Esophagus squamous epithelium (tissue), 5 donors: ENCODE measurements around the gene DUSP8. TPM values are rescaled to one million over a fixed set of nuclear protein-coding genes. Genes with fewer than 3 reads are reported as not detected.
"Not testable (repeated sequence)": the region's sequence is repeated elsewhere in the genome, so short reads cannot be mapped to it uniquely, and the experiment has no call there.

ENCODE experiments used
- DNase-seq: peaks from one replicate; lab custom pipeline; 2025; lab: John Stamatoyannopoulos, UW
- H3K27ac ChIP-seq, 4 donors: fragments of 200-600 bp; sonication (generic); one replicate each; pipeline ENCODE4 v1.5.1; 2016 to 2019; ENCODE audit warnings: mild to moderate bottlenecking in 1 of 4
- H3K27me3 ChIP-seq, 4 donors: fragments of 200-600 bp; sonication (generic); 1 replicate in 3 of 4; 2 replicates in 1 of 4; pipeline versions ENCODE4 v1.5.1 to v1.6.0; 2017 to 2021; ENCODE audit warnings: antibody characterized with exemption in 1 of 4
- H3K36me3 ChIP-seq, 3 donors: fragments of 200-600 bp; sonication (generic); one replicate each; pipeline ENCODE4 v1.5.1; 2016 to 2019
- H3K4me1 ChIP-seq, 3 donors: fragments of 200-600 bp; sonication (generic); one replicate each; pipeline ENCODE4 v1.5.1; 2017 to 2019
- H3K4me3 ChIP-seq, 4 donors: fragments of 200-600 bp; sonication (generic); 1 replicate in 3 of 4; 2 replicates in 1 of 4; pipeline ENCODE4 v1.5.1; 2016 to 2019; ENCODE audit warnings: mild to moderate bottlenecking in 2 of 4, moderate library complexity in 1 of 4
- H3K9me3 ChIP-seq, 3 donors: fragments of 200-600 bp; sonication (generic); one replicate each; pipeline ENCODE4 v1.5.1; 2016 to 2019
- POLR2A ChIP-seq, 4 donors: fragments of 450-650 bp; IDR thresholded peaks; one replicate each; pipeline ENCODE4 v1.6.1; 2017; ENCODE audit warnings: antibody characterized with exemption in 4 of 4, mild to moderate bottlenecking in 4 of 4, moderate library complexity in 3 of 4
- WGBS, 2 donors: methylation state at CpG; one replicate each; pipeline ENCODE4 v1.1.5; 2018; 5-methylcytosine and 5-hydroxymethylcytosine counted together
- intact Hi-C: fragments of 100-400 bp; cut with DNase I; formaldehyde crosslinking; loops from one replicate; pipeline ENCODE4 v1.15.0; 2022
- total RNA-seq, 4 donors: library from RNA; depleted of rRNA; stranded (reverse); fragments of >200 nt; gene quantifications; one replicate each; pipeline ENCODE4 v1.1.0, GENCODE V29; 2016
- TF ChIP-seq, protein P1 (sequence below), 6 experiments: fragments of 450-650 bp in 4 of 6; fragments of 200-600 bp in 2 of 6; sonication (generic) in 2 of 6; IDR thresholded peaks; one replicate each; pipeline ENCODE4 v1.5.1; 2016 to 2019; ENCODE audit warnings: antibody characterized with exemption in 6 of 6, mild to moderate bottlenecking in 4 of 6, moderate library complexity in 4 of 6
- donor health status: DM: yes; HTN: yes; CAD: no.

DUSP8 gene
- total RNA-seq, 4 donors from 2014 or later = 0.12 to 1.3 (median 0.64) TPM

- no peak overlapping the region for H3K27ac ChIP-seq
- H3K4me3 ChIP-seq = no peak overlapping the region
- H3K36me3 ChIP-seq = no peaks in the 10 kb centered on the region
- H3K4me1 ChIP-seq = no peaks in the 10 kb centered on the region
- TF ChIP-seq, protein P1, sequence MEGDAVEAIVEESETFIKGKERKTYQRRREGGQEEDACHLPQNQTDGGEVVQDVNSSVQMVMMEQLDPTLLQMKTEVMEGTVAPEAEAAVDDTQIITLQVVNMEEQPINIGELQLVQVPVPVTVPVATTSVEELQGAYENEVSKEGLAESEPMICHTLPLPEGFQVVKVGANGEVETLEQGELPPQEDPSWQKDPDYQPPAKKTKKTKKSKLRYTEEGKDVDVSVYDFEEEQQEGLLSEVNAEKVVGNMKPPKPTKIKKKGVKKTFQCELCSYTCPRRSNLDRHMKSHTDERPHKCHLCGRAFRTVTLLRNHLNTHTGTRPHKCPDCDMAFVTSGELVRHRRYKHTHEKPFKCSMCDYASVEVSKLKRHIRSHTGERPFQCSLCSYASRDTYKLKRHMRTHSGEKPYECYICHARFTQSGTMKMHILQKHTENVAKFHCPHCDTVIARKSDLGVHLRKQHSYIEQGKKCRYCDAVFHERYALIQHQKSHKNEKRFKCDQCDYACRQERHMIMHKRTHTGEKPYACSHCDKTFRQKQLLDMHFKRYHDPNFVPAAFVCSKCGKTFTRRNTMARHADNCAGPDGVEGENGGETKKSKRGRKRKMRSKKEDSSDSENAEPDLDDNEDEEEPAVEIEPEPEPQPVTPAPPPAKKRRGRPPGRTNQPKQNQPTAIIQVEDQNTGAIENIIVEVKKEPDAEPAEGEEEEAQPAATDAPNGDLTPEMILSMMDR (IDR thresholded peaks at IDR 0.05) = no peak
- no peak for TF ChIP-seq POLR2A (IDR thresholded peaks at IDR 0.05)
- intact Hi-C loops = no loop called here
- no peaks in the 10 kb centered on the region for H3K9me3 ChIP-seq
- DNase-seq = no peak
- H3K27me3 ChIP-seq = peaks cover 0 to 87% (median 0%) of the 10 kb centered on the region in 4 donors
- 60% methylated on average over 1 of the region's 7 CpGs; no CpG with 5 or more reads in 1 of the 2 donors for WGBS, 2 donors
Measured at GRCh38 chr11:1604711-1605110, 32.6 kb upstream of the DUSP8 start.

DNA sequence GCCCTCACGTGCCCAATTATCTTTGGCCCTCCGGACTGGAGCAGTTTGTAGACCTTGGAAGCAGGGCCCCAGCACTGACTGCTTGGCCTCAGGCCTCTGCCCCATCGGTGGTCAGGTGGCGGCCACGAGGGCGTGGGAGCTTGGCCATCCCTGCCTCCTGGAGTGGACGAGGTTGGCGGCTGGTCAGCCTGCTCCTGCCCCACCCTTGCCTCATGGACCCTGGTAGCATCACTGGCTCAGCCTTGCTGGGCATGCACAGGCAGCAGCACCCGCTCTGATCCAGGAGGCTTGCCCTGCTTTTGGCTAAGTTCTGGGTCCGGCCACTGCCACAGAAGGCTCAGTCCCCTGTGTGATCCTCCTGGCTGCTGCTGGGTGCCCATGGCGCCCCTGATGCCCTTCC is 32.1 kb upstream of the DUSP8 start:
- peaks cover 0 to 87% (median 0%) of the 10 kb centered on the region in 4 donors for H3K27me3 ChIP-seq
- H3K4me3 ChIP-seq = no peak overlapping the region
- no peak for DNase-seq
- H3K9me3 ChIP-seq = no peaks in the 10 kb centered on the region
- no peaks in the 10 kb centered on the region for H3K36me3 ChIP-seq
- H3K4me1 ChIP-seq = no peaks in the 10 kb centered on the region
- no peak for TF ChIP-seq POLR2A (IDR thresholded peaks at IDR 0.05)
- TF ChIP-seq, protein P1 (IDR thresholded peaks at IDR 0.05) = no peak
- 75 to 88% methylated on average over 2 to 3 of the region's 11 CpGs for WGBS, 2 donors
- intact Hi-C loops = no loop called here
- H3K27ac ChIP-seq = no peak overlapping the region

DNA sequence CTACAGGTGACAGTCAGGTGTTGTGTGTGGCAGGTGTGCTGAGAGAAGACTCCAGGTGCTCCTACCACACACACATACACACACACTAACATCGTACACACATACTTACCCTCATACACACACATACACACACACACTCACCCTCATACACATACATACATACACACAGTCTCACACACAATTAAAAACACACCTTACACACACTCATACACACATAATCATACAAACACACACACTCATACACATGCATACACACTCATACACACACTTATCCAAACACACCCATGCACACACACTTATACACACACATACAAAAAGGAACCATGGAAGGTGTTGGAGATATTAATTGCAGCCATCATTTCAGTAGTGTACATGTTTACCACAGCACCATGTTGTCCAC is 31.6 kb upstream of the DUSP8 start:
- no peak for DNase-seq
- Histone ChIP-seq H3K4me1 (no peaks in the 10 kb centered on the region), H3K27ac (no peak overlapping the region), H3K9me3 (no peaks in the 10 kb centered on the region), H3K4me3 (no peak overlapping the region), H3K27me3 (peaks cover 0 to 88% (median 0%) of the 10 kb centered on the region in 4 donors), H3K36me3 (no peaks in the 10 kb centered on the region)
- TF ChIP-seq, protein P1 (IDR thresholded peaks at IDR 0.05) = no peak
- no peak for TF ChIP-seq POLR2A (IDR thresholded peaks at IDR 0.05)
- 67 to 74% methylated on average over 1 of the region's 1 CpG for WGBS, 2 donors
- intact Hi-C loops = no loop called here

DNA sequence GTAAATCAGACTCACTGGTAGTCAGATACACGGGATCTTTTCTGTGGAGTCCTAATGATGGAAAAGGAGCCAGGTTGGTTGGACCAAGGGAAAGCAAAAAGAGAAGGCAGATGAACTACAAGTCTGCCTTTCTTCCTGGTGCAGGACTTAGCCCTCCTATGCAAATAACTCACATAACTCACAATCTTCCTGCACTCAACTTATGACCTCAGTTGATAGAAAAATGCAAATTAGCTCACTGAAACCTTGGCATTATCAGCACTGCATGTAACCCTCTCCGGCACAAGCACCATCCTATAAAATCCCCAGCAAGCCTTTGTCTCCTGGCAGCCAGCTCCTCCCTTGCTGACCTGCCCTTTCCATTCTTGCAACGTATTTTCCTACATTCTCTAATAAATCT is 29.6 kb upstream of the DUSP8 start:
- H3K4me3 ChIP-seq, H3K9me3 ChIP-seq, H3K36me3 ChIP-seq, H3K27ac ChIP-seq, H3K4me1 ChIP-seq, intact Hi-C loops, DNase-seq: not testable (repeated sequence)
- 40 to 48% methylated on average over 3 of the region's 3 CpGs for WGBS, 2 donors
- peaks cover 0 to 88% (median 0%) of the 10 kb centered on the region in 4 donors for H3K27me3 ChIP-seq

DNA sequence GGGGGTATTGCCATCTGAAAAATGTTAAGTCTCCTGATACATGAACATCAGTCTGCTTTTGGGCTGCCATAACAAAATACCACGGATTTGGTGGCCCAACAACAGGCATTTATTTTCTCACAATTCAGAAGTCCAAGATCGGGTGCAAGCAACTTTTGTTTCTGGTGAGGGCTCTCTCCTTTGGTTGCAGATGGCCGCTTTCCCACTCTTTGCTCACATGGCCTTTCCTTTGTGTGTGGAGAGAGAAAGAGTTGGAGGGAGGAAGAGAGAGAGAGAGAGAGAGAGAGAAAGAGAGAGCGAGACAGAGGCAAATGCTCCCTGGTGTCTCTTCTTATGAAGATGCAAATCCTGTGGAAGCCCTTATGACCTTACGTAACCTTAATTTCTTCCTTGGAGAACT is 28.6 kb upstream of the DUSP8 start:
- Histone ChIP-seq H3K4me3 (no peak overlapping the region), H3K27ac (no peak overlapping the region), H3K36me3 (no peaks in the 10 kb centered on the region), H3K4me1 (no peaks in the 10 kb centered on the region), H3K9me3 (no peaks in the 10 kb centered on the region), H3K27me3 (peaks cover 0 to 88% (median 0%) of the 10 kb centered on the region in 4 donors)
- TF ChIP-seq, protein P1 (IDR thresholded peaks at IDR 0.05) = no peak
- no peak for TF ChIP-seq POLR2A (IDR thresholded peaks at IDR 0.05)
- intact Hi-C loops = no loop called here
- no peak for DNase-seq
- WGBS, 2 donors = 54 to 68% methylated on average over 3 to 5 of the region's 5 CpGs

- Histone ChIP-seq H3K4me3 (no peak overlapping the region), H3K27ac (no peak overlapping the region), H3K4me1 (no peaks in the 10 kb centered on the region), H3K9me3 (no peaks in the 10 kb centered on the region), H3K27me3 (peaks cover 0 to 87% (median 0%) of the 10 kb centered on the region in 4 donors), H3K36me3 (no peaks in the 10 kb centered on the region)
- TF ChIP-seq, protein P1 (IDR thresholded peaks at IDR 0.05) = no peak
- no peak for TF ChIP-seq POLR2A (IDR thresholded peaks at IDR 0.05)
- intact Hi-C loops = no loop called here
- 24 to 58% methylated on average over 4 of the region's 6 CpGs for WGBS, 2 donors
- DNase-seq = no peak
Measured at GRCh38 chr11:1598816-1599215, 26.7 kb upstream of the DUSP8 start.

GRCh38 chr11:1598406-1598805 is 26.3 kb upstream of the DUSP8 start:
- peaks cover 0 to 89% (median 0%) of the 10 kb centered on the region in 4 donors for H3K27me3 ChIP-seq
- H3K4me1 ChIP-seq, intact Hi-C loops, H3K27ac ChIP-seq, H3K36me3 ChIP-seq, DNase-seq, H3K9me3 ChIP-seq, H3K4me3 ChIP-seq: not testable (repeated sequence)
- WGBS, 2 donors = 69 to 77% methylated on average over 3 of the region's 3 CpGs
